NK-92 (cell line): ENCODE measurements around the gene VSTM4.

Experiments
- DNase-seq: peaks from one replicate; lab custom pipeline; 2025; ENCODE audit not compliant: unreplicated experiment; lab: John Stamatoyannopoulos, UW

The VSTM4 gene

GRCh38 chr10:49094646-49095045 is 20.7 kb downstream of the VSTM4 start:
- DNase-seq, result no peak

GRCh38 chr10:49093922-49094321 is 21.4 kb downstream of the VSTM4 start:
- DNase-seq, result no peak

GRCh38 chr10:49092477-49092876 is 22.8 kb downstream of the VSTM4 start:
- no peak for DNase-seq

GRCh38 chr10:49091450-49092210 is 23.7 kb downstream of the VSTM4 start:
- DNase-seq, result no peak

GRCh38 chr10:49090696-49091380 is 24.5 kb downstream of the VSTM4 start:
- no peak for DNase-seq

GRCh38 chr10:49090189-49090575 is 25.1 kb downstream of the VSTM4 start:
- DNase-seq, result no peak

- DNase-seq, result no peak
These were observed 25.6 kb downstream of the VSTM4 start for GRCh38 chr10:49089557-49090188.

GRCh38 chr10:49089152-49089551 is 26.2 kb downstream of the VSTM4 start:
- DNase-seq, result no peak

- DNase-seq, result no peak
These were observed 28.4 kb downstream of the VSTM4 start for GRCh38 chr10:49086889-49087288.

GRCh38 chr10:49083261-49083660 is 32.1 kb downstream of the VSTM4 start:
- DNase-seq, result no peak

- no peak for DNase-seq
These were observed 32.6 kb downstream of the VSTM4 start for GRCh38 chr10:49082766-49083165.

GRCh38 chr10:49081547-49082275 is 33.6 kb downstream of the VSTM4 start:
- DNase-seq, result no peak

- no peak for DNase-seq
These were observed 34.4 kb downstream of the VSTM4 start for GRCh38 chr10:49080965-49081364.

- no peak for DNase-seq
These were observed 35.3 kb downstream of the VSTM4 start for GRCh38 chr10:49080071-49080470.

GRCh38 chr10:49079499-49079898 is 35.8 kb downstream of the VSTM4 start:
- no peak for DNase-seq

- no peak for DNase-seq
These were observed 36.2 kb downstream of the VSTM4 start for GRCh38 chr10:49079072-49079471.

- no peak for DNase-seq
These were observed 36.9 kb downstream of the VSTM4 start for GRCh38 chr10:49078433-49078832.

GRCh38 chr10:49076741-49077521 is 38.4 kb downstream of the VSTM4 start:
- DNase-seq, result no peak

GRCh38 chr10:49076319-49076718 is 39.0 kb downstream of the VSTM4 start:
- DNase-seq, result no peak

GRCh38 chr10:49075743-49076142 is 39.6 kb downstream of the VSTM4 start:
- DNase-seq, result no peak
